ENCODE measurements around the gene C1orf21.

Gene C1orf21

GRCh38 chr1:184416946-184417345, 30.1 kb downstream of the C1orf21 start:
- DNase-seq = no peak

GRCh38 chr1:184417916-184418315, 31.1 kb downstream of the C1orf21 start:
- no peak for DNase-seq

GRCh38 chr1:184418652-184419349, 32.0 kb downstream of the C1orf21 start:
- DNase-seq = no peak

- DNase-seq = no peak
Measured at GRCh38 chr1:184419350-184420161, 32.7 kb downstream of the C1orf21 start.

GRCh38 chr1:184422490-184423233, 35.8 kb downstream of the C1orf21 start:
- DNase-seq = no peak

- DNase-seq = no peak
Measured at GRCh38 chr1:184423649-184424048, 36.8 kb downstream of the C1orf21 start.

- no peak for DNase-seq
Measured at GRCh38 chr1:184424157-184424556, 37.3 kb downstream of the C1orf21 start.

- no peak for DNase-seq
Measured at GRCh38 chr1:184424945-184425344, 38.1 kb downstream of the C1orf21 start.

GRCh38 chr1:184425449-184426277, 38.8 kb downstream of the C1orf21 start:
- DNase-seq = no peak

GRCh38 chr1:184426278-184426674, 39.4 kb downstream of the C1orf21 start:
- no peak for DNase-seq

- DNase-seq = no peak
Measured at GRCh38 chr1:184427722-184428121, 40.9 kb downstream of the C1orf21 start.

GRCh38 chr1:184428604-184429003, 41.8 kb downstream of the C1orf21 start:
- DNase-seq = no peak

- DNase-seq = no peak
Measured at GRCh38 chr1:184429335-184429734, 42.5 kb downstream of the C1orf21 start.

GRCh38 chr1:184433956-184434502, 47.2 kb downstream of the C1orf21 start:
- DNase-seq = no peak

- DNase-seq = no peak
Measured at GRCh38 chr1:184437291-184437690, 50.5 kb downstream of the C1orf21 start.

- DNase-seq = no peak
Measured at GRCh38 chr1:184438363-184438762, 51.5 kb downstream of the C1orf21 start.

- DNase-seq = no peak
Measured at GRCh38 chr1:184442260-184442659, 55.4 kb downstream of the C1orf21 start.

- DNase-seq = no peak
Measured at GRCh38 chr1:184443201-184443600, 56.4 kb downstream of the C1orf21 start.

- DNase-seq = no peak
Measured at GRCh38 chr1:184443624-184444023, 56.8 kb downstream of the C1orf21 start.

- DNase-seq = no peak
Measured at GRCh38 chr1:184445997-184446396, 59.2 kb downstream of the C1orf21 start.

GRCh38 chr1:184447651-184448185, 60.9 kb downstream of the C1orf21 start:
- DNase-seq = no peak

GRCh38 chr1:184449916-184450315, 63.1 kb downstream of the C1orf21 start:
- no peak for DNase-seq

Data from CD4-positive, alpha-beta T cell treated with Interleukin-4 for 4 hours (primary cell).